NCI-H446 treated with DMSO at 0.1 percent for 48 hours (cell line): Measurements from ENCODE around the gene ATXN1.
"Not testable (repeated sequence)": the region's sequence is repeated elsewhere in the genome, so short reads cannot be mapped to it uniquely, and the experiment has no call there.

Experiments used
- DNase-seq: peaks from one replicate; lab custom pipeline; 2025; lab: John Stamatoyannopoulos, UW

Gene ATXN1

DNA sequence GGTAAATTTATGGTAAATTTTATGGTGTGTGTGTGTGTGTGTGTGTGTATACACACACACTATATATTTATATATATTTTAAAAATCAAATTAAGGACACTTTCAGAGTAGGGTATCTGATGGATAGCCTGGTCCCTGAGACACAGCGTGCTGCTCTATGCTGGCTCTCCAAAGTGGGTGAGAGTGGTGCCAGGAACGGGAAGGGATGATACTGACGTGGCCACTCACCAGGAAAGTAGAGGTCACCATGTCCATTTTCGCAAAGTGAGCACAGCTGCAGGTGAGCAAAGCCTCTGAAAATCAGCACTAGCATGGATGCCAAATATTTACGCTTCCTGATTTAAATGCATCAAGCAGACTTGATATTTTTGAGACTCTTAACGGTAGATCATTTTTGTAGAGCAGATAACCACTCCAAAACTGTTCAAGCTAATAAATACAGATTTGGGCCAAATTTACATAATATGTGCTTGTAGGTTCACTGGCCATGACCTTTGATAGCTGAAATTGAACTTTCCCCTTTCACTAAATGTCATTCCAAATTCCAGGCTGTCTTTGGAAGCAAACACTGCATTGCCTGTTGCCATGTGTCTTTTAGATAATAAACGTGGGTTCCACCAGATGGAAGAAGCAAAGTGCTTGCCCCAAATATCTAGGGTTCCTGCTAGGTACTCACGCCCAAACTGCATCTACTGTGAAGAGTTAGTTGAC, 116.6 kb downstream of the ATXN1 start:
- DNase-seq: no peak

- peak; percentile 20 for DNase-seq
These were observed 121.4 kb downstream of the ATXN1 start for GRCh38 chr6:16639684-16640480.

GRCh38 chr6:16637635-16638034, 123.6 kb downstream of the ATXN1 start:
- DNase-seq: no peak

DNA sequence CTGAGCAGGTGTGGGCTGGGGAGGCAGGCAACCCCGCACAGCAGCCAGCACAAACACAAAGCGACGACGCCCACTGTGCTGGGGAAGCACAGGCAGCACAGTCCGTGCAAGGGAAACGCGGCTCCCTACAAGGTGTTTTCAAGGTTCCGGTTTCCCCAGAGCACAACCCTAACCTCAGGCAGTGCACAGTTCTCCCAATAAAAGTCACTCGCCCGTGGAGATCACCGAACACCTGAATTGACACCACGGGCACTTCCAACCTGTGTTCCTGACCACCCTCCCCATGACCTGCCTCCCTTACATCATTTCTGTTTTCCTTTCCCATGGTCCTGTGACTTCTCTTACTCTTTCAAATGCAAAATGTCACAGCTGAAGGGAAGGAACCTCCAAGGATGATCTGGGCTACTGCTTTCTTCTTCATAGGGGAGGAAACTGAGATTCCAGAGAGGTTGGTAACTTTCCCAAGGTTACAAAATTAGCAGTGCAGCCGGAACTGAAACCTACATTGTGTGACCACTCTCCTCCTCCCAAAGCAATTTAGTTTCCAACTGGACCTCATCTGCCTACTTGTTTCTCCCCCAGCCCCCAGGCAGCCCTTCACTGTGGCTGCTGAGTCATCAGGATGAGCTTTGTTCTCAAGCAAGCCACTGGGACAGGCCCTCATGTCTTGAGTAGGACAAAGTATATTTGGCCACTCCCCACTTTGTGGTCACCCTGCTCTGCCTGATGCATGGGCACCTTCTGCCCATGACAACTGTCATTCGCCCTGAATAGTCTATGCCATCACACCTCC, 125.3 kb downstream of the ATXN1 start:
- no peak for DNase-seq

- no peak for DNase-seq
These were observed 125.9 kb downstream of the ATXN1 start for GRCh38 chr6:16635291-16635809.

DNA sequence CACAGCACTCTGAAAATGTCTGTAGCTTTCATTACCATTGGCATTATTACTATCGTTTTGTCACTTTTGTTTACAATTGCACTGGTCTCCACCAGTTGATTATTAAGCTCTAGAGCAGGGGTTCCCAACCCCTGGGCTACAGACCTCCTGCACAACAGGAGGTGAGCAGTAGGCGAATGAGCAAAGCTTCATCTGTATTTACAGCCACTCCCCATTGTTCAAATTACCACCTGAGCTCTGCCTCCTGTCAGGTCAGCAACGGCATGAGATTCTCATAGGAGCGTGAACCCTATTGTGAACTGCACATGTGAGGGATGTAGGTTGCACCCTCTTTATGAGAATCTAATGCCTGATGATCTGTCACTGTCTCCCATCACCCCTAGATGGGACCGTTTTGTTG, 126.4 kb downstream of the ATXN1 start:
- DNase-seq: no peak

GRCh38 chr6:16633961-16634360, 127.3 kb downstream of the ATXN1 start:
- DNase-seq: no peak

DNA sequence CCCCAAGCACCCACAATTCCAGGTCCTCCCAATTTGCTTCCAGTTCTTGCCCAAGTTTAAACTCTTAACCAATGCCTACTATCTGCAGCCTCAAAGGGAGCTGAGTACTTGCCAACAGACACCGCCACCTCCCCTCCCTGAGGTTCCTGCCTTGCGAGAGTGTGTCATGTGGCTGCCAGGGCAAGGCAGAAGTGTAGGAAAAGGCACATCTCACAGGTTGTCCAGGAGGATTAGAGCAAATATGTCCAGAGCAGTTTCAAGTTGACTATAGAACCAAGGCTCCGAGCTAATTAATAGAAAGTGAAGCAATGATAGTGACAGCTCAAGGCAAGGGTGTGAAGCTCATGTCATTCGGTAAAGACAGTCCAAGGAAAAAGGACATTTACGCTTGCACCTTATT, 127.8 kb downstream of the ATXN1 start:
- DNase-seq: no peak

DNA sequence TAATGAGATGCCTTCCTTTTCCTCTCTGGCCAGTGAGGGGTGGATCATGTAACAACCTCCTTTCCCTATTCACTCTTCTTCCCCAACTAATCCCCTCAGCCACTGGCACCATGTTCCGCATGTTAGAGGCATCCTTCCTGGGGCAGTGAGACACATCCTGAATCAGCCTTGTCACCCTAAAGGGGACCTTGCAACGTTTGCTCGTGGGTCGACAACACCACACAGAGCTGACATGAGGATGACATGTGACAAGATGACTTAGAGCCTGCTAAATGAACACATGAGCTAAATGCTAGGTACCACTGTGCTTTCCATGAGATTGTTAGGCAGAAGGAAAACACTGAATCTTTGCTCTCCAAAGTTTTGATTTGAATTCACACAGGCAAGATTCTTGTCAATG, 129.2 kb downstream of the ATXN1 start:
- no peak for DNase-seq

- DNase-seq: no peak
These were observed 131.1 kb downstream of the ATXN1 start for GRCh38 chr6:16630026-16630643.

DNA sequence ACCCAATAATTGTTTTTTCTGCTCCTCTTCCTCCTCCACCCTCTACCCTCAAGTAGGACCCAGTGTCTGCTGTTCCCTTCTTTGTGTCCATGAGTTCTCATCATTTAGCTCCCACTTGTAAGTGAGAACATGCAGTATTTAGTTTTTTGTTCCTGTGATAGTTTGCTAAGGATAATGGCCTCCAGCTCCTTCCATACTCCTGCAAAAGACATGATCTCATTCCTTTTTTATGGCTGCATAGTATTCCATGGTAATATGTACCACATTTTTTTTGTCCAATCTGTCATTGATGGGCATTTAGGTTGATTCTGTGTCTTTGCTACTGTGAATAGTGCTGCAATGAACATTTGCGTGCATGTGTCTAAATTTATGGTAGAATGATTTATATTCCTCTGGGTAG, 132.7 kb downstream of the ATXN1 start:
- not testable (repeated sequence) for DNase-seq

DNA sequence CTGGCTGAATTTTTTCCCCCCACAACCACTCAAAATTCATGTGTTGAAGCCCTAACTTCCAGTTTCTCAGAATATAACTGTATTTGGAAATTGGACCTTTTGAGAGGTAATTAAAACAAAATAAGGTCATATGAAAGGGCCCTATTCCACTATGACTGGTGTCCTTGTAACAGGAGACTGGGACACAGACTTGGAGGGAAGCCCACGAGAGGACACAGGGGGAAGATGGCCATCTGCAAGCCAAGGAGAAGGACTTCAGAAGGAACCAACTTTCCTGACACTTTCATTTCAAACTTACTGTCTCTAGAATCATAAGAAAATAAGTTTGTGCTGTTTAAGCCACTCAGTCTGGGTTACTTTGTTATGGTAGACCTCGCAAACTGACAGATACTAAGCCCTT, 134.6 kb downstream of the ATXN1 start:
- DNase-seq: no peak

DNA sequence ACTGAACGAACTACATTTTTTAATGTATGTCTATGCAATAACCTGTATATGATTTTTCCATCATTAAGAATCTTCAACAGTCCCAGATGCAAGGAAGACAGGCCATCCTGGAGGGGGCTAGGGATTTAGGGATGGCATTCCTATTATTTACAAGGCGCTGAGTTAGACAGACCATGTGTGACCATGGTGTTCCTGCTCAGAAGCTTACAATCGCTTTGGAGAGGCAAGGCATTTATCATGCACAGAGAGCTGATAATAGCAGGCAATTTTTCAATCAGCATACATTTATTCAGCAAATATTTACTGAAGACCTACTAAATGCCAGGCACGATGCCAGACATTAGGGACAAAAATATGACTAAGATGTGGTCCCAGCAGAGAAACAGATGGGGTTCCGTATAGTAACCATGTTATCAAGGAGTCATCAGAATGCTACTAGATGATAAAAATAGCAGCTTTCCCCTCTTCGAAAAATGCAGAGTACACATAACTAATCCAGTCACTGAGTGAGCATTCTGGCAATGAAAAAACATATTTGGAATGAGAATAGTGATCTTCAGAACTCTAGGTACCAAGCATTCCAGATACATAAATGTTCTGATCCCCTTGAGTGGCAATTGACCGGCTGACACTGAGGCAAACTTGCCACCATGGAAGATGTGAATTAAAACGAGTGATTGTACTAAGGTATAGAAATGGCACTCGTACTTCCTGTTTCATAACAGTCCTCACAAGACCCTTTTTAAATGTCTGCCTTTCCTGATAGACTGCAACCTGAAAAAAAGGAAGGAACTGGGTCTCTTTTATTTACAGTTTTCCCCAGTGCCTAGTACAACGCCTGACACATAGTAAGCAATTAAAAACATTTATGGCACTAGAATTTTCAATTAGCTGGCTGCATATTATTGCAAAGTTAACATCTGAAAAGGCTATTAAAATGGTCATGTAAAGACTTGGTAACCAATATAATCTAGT, 135.7 kb downstream of the ATXN1 start:
- peak; percentile 49 for DNase-seq

DNA sequence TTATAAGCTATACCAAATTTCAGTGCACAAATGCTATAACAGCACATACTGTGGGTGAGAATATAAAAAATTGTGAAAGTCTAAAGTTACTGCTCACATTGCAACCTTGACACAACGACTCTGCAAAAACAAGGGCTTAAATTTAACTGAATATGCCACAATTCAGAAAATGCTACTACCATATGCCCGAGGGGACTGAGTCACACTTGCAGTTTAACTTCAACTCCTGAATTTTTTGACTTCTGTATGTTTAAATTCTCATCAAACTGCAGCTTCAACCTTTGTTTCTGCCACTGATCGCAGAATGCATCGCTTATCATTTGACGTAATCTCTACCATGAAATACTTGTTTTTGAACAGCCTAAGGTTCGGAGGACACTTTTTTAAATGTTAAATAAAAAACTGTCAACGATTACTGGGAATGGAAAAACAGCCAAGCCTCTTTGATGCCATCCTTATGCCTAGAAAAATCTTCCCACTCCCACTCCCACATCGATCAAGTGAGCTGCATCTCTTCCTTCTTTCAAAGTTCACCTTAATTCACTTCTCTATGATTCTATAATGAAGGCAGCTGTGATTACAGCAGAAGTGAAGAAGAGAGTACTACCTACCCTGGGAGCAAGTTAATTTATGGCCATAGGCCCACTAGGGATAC, 136.5 kb downstream of the ATXN1 start:
- DNase-seq: no peak

GRCh38 chr6:16623731-16624130, 137.5 kb downstream of the ATXN1 start:
- DNase-seq: no peak

GRCh38 chr6:16623029-16623653, 138.1 kb downstream of the ATXN1 start:
- DNase-seq: no peak

- no peak for DNase-seq
These were observed 139.1 kb downstream of the ATXN1 start for GRCh38 chr6:16622193-16622592.

DNA sequence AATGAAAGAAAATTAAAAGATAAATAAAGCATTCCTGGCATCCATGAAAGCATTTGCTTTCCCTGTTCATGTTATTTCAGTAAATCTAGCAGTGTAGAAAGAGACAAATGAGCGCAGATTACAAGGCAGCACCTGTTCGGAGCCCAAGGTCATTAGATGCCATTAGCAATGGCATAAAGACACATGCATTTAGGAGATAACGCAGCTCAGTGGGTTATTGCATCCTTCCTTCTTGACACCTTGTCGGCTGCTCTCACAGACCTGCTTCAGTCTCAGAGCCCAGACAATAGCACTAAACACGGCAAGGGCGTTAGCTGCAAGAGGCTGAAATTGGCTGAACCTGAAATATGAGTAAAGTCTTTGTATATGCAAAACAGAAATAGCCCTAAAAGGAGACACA, 140.3 kb downstream of the ATXN1 start:
- DNase-seq: no peak

GRCh38 chr6:16619777-16620176, 141.5 kb downstream of the ATXN1 start:
- no peak for DNase-seq

DNA sequence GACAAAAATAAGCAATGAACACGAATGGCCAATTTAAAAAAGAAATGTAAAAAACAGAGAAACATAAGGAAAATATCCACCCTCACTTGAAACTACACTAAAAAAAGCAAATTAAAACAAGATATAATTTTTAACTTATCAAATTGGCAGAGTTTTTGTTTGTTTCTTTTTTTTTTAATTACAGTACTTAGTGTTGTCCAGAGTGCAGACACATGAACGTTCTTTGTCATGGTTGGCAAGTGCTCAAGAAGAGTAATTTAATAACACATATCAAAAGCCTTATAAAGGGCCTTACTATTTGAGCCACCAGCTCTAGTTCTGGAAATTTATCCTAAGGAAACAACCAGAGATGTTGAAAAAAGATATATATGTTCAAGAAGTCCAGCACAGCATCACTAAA, 142.3 kb downstream of the ATXN1 start:
- DNase-seq: no peak
